TTC549 (cell line): ENCODE measurements around the gene LEMD1.
A peak's percentile ranks its signal among the peaks of the same experiment; 100 is the strongest.
"Not testable (repeated sequence)": the region's sequence is repeated elsewhere in the genome, so short reads cannot be mapped to it uniquely, and the experiment has no call there.

Experiments
- FAIRE-seq: peaks from 2 replicates; lab custom pipeline; 2012; peaks lifted over from hg19 to GRCh38; lab: Jason Lieb, UNC

The LEMD1 gene

GRCh38 chr1:205379056-205379455, 42.8 kb downstream of the LEMD1 start:
- FAIRE-seq: no peak

- FAIRE-seq: no peak
Measured at GRCh38 chr1:205377355-205377754, 44.5 kb downstream of the LEMD1 start.

- peak; percentile 79 for FAIRE-seq
Measured at GRCh38 chr1:205376739-205377138, 45.1 kb downstream of the LEMD1 start.

- FAIRE-seq: peak; percentile 92
Measured at GRCh38 chr1:205375835-205376545, 45.9 kb downstream of the LEMD1 start.

- FAIRE-seq: no peak
Measured at GRCh38 chr1:205374210-205375078, 47.4 kb downstream of the LEMD1 start.

GRCh38 chr1:205373798-205374175, 48.1 kb downstream of the LEMD1 start:
- peak; percentile 92 for FAIRE-seq

GRCh38 chr1:205373022-205373797, 48.6 kb downstream of the LEMD1 start:
- FAIRE-seq: no peak

- peak; percentile 99 for FAIRE-seq
Measured at GRCh38 chr1:205371871-205372660, 49.8 kb downstream of the LEMD1 start.

- FAIRE-seq: no peak
Measured at GRCh38 chr1:205370780-205371179, 51.1 kb downstream of the LEMD1 start.

- peak; percentile 90 for FAIRE-seq
Measured at GRCh38 chr1:205369701-205370123, 52.1 kb downstream of the LEMD1 start.

- FAIRE-seq: no peak
Measured at GRCh38 chr1:205368478-205368877, 53.4 kb downstream of the LEMD1 start.

- FAIRE-seq: peak; percentile 94
Measured at GRCh38 chr1:205365945-205366463, 55.9 kb downstream of the LEMD1 start.

GRCh38 chr1:205365086-205365485, 56.8 kb downstream of the LEMD1 start:
- not testable (repeated sequence) for FAIRE-seq

GRCh38 chr1:205360891-205361290, 61.0 kb downstream of the LEMD1 start:
- FAIRE-seq: no peak

- no peak for FAIRE-seq
Measured at GRCh38 chr1:205359771-205360565, 61.9 kb downstream of the LEMD1 start.

- no peak for FAIRE-seq
Measured at GRCh38 chr1:205358579-205358978, 63.3 kb downstream of the LEMD1 start.

GRCh38 chr1:205357567-205357966, 64.3 kb downstream of the LEMD1 start:
- FAIRE-seq: peak; percentile 9

- FAIRE-seq: peak; percentile 79
Measured at GRCh38 chr1:205356440-205357139, 65.3 kb downstream of the LEMD1 start, which contains the start of gene KLHDC8A. TSS of gene KLHDC8A (minus strand) at chr1:205356922. CDS start at chr1:205343604, 13,318 bp downstream.

- FAIRE-seq: no peak
Measured at GRCh38 chr1:205355075-205355453, 66.8 kb downstream of the LEMD1 start.
